HG02678 (cell line): Measurements from ENCODE around the gene KIF3C.
"Not testable (repeated sequence)": the region's sequence is repeated elsewhere in the genome, so short reads cannot be mapped to it uniquely, and the experiment has no call there.

Experiments
- ATAC-seq: cut with Tn5 transposase; IDR thresholded peaks from one replicate; pipeline ENCODE4 v1.9.1; 2021; ENCODE audit warnings: mild to moderate bottlenecking, moderate library complexity; ENCODE audit not compliant: unreplicated experiment

The KIF3C gene

GRCh38 chr2:25920786-25921415 is 61.4 kb downstream of the KIF3C start:
- ATAC-seq: no peak

DNA sequence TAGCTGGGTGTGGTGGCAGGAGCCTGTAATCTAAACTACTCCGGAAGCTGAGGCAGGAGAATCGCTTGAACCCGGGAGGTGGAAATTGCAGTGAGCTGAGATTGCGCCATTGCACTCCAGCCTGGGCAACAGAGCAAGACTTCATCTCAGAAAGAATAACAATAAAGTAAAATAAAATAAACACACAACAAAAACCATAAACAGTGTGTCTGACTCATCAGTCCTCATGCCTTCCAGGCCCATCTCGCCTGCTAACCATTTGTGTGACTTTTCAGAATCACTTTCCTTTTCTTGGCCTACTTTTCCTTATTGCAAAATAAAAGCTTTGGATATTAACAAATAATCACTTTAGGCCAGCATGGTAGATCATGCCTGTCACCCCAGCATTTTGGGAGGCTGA is 62.0 kb downstream of the KIF3C start:
- no peak for ATAC-seq

- ATAC-seq: no peak
Measured at GRCh38 chr2:25917832-25918231, 64.5 kb downstream of the KIF3C start.

DNA sequence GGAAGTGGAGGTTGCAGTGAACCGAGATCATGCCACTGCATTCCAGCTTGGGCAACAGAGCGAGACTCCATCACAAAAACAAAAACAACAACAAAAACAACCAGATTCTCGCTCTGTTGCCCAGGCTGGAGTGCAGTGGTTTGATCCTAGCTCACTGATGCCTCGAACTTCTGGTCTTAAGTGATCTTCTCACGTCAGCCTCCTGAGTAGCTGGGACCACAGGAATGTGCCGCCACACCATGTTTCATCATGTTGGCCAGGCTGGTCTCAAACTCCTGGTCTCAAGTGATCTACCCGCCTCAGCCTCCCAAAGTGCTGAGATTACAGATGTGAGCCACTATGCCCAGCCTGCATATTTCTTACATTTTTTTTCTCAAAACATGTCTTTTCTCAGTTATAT is 64.9 kb downstream of the KIF3C start:
- not testable (repeated sequence) for ATAC-seq

DNA sequence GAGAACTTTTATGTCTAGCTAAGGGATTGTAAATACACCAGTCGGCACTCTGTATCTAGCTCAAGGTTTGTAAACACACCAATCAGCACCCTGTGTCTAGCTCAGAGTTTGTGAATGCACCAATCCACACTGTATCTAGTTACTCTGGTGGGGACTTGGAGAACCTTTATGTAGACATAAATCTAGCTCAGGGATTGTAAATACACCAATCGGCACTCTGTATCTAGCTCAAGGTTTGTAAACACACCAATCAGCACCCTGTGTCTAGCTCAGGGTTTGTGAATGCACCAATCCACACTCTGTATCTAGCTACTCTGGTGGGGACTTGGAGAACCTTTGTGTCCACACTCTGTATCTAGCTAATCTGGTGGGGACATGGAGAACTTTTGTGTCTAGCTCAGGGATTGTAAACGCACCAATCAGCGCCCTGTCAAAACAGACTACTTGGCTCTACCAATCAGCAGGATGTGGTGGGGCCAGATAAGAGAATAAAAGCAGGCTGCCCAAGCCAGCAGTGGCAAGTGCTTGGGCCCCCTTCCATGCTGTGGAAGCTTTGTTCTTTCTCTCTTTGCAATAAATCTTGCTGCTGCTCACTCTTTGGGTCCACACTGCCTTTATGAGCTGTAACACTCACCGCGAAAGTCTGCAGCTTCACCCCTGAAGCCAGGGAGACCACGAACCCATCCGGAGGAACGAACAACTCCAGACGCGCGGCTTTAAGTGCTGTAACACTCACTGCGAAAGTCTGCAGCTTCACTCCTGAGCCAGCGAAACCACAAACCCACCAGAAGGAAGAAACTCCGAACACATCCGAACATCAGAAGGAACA is 66.1 kb downstream of the KIF3C start:
- not testable (repeated sequence) for ATAC-seq

GRCh38 chr2:25915411-25915810 is 66.9 kb downstream of the KIF3C start:
- not testable (repeated sequence) for ATAC-seq

DNA sequence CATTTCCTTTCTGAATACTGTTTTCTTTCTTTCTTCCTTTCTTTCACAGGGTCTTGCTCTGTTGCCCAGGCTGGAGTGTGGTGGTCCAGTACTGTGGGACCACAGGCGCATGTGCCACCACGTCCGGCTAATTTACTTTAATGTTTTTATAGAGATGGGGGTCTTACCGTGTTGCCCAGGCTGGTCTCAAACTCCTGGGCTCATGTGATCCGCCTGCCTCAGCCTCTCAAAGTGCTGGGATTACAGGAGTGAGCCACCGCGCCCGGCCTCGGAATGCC is 68.7 kb downstream of the KIF3C start:
- ATAC-seq: not testable (repeated sequence)

GRCh38 chr2:25912851-25913695 is 69.2 kb downstream of the KIF3C start:
- no peak for ATAC-seq

DNA sequence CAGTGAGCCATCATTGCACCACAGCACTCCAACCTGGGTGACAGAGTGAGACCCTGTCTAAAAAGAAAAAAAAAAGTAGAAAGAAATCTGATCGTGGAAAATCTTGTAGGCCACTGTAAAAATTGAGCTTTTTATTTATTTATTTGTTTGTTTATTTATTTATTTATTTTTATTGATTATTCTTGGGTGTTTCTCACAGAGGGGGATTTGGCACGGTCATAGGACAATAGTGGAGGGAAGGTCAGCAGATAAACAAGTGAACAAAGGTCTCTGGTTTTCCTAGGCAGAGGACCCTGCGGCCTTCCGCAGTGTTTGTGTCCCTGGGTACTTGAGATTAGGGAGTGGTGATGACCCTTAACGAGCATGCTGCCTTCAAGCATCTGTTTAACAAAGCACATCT is 72.7 kb downstream of the KIF3C start:
- ATAC-seq: not testable (repeated sequence)

- no peak for ATAC-seq
Measured at GRCh38 chr2:25905126-25905525, 77.2 kb downstream of the KIF3C start.

DNA sequence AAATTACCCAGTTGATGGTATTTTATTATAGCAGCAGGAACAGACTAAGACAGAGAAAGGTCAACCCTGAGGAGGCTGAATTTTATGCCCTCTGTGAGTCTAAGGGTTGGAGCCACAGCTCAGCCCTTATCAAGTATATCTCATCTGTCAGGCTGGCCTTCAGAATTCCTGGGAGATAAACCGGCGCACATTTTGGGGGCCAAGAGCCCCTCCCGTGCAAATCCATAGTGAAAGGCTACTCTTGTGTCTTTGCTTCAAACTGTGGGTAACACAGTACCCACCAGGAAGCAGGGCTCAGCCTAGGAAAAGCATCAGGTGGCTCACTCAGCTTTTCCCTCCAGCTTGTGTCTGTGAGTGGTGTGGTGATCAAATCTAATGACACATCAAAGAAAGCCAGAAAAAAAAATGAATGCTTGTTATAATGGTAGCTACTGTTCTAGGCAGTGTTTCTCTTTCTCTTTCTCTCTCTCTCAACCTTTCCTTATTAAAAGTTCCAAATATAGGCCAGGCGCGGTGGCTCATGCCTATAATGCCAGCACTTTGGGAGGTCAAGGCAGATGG is 79.0 kb downstream of the KIF3C start:
- no peak for ATAC-seq

DNA sequence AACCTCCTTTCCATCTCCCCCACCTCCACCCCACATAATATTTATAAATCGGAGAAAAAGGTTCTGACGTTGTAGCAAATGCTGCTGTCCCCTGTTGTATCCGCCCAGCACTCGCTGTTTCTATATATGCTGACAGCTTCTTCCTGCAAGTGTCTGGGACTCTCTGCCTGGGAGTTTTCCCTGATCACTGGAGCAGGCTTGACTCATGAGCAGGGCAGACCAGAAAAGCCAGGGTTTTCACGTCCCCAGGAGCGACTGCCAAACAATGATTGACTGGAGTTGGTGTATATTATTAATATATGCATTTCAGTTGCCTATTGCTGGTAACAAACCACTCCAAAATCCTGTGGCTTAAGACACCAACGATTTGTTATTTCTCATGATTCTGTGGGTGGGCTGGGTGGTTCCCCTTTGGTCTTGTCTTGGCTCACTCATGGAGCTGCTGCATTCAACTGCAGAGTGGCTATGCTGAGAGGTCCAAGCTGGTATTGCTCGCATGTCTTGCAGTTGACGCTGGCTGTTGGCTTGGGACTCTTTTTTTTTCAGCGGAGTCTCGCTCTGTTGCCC is 82.8 kb downstream of the KIF3C start:
- no peak for ATAC-seq

- no peak for ATAC-seq
Measured at GRCh38 chr2:25897506-25897905, 84.8 kb downstream of the KIF3C start.

DNA sequence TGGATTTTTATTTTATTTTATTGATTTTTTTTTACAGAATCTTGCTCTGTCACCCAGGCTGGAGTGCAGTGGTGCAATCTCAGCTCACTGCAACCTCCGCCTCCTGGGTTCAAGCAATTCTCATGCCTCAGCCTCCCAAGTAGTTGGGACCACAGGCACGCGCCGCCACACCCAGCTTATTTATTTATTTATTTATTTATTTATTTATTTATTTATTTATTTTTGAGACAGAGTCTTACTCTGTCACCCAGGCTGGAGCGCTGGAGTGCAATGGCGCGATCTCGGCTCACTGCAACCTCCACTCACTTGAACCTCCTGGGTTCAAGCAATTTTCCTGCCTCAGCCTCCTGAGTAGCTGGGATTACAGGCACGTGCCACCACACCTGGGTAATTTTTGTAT is 86.0 kb downstream of the KIF3C start:
- not testable (repeated sequence) for ATAC-seq

- ATAC-seq: no peak
Measured at GRCh38 chr2:25895610-25896009, 86.7 kb downstream of the KIF3C start.

GRCh38 chr2:25895018-25895417 is 87.3 kb downstream of the KIF3C start:
- ATAC-seq: no peak

GRCh38 chr2:25894135-25894830 is 88.0 kb downstream of the KIF3C start:
- no peak for ATAC-seq

GRCh38 chr2:25891672-25892071 is 90.6 kb downstream of the KIF3C start:
- no peak for ATAC-seq

DNA sequence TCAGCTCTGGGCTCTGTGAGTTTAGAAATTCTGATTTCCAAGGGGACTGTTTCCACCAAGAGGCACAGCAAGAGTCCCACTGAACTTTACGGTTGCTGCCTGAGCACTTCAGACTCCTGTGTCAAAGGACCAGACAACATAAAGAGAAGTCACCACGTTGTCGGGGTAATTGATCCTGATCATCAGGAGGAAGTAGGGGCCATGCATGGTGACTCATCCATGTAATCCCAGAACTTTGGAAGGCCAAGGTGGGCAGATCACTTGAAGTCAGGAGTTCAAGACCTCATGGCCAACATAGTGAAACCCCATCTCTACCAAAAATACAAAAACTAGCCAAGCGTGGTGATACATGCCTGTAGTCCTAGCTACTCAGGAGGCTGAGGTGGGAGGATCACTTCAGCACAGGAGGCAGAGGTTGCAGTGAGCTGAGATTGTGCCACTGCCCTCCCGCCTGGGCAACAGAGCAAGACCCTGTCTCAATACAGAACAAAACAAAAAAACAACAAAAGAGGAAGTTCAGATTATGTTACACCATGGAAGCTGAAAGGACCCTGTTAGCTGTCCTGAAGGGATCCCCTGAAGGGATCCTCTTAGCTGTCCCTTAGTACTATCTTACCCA is 94.6 kb downstream of the KIF3C start:
- ATAC-seq: no peak

DNA sequence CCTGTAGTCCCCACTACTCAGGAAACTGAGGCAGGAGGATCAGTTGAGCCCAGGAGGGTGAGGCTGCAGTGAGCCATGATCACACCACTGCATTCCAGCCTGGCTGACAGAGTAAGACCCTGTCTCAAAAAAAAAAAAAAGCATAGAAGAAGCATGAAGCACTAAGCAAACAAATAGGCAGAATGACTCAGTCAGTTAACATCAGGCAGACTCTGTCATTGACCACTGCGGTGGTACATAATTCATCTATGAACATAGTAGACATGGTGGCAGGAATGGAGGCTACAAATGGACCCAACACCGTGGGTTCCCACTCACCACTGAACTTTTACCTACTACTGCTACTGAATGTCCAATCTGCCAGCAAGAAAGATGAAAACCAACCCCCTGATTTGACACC is 96.4 kb downstream of the KIF3C start:
- no peak for ATAC-seq
